K562 treated with DMSO at 1 percent for 12 hours (cell line): ENCODE data around the gene SDCCAG8. TPM values are rescaled to one million over a fixed set of nuclear protein-coding genes. Genes with fewer than 3 reads are reported as not detected.

Experiments
- total RNA-seq: library from RNA; unstranded; fragments of 300-600 nt; gene quantifications from 2 replicates; pipeline ENCODE4 v1.2.3, GENCODE V29; 2022; ENCODE audit not compliant: insufficient read depth

SDCCAG8 gene
- 10.4 and 16.2 TPM in 2 replicates for total RNA-seq

DNA sequence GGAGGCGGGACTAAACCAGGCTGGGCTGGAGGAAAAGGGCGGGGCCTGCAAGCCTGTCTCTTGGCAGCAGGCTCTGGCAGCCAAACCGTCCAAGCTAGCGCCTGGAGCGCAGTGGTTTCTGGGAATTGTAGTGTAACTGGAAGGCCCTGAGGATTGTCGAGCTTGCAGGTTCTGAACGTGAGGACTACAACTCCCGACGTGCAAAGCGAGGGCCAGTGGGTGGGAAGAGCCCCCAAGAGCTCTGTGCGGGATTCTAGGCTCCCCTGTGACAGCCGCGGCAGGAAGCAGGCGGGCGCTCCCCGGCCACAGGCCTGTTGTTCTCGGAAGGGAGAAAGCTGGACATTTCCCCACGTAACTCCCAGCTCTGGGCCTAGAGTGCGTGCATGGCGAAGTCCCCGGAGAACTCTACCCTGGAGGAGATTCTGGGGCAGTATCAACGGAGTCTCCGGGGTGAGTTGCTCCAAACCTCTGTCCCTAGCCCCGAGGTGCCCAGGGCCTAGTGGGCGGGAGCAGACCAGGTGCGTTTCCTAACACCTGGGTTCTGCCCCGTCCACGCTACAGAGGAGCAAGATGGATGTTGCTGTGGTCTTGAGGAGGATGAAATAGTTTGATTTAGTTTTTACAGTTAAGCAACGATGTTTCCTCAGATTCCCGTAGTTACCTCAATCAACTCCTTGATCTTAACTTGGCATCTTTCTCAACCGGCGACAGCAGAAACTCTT is at the start of gene SDCCAG8:
Gene SDCCAG8, plus strand, starts transcription at position 251 of the 722 bp plus-strand sequence. Its CDS starts 133 bp downstream, at position 384.

GRCh38 chr1:243254927-243255790 is 682 bp upstream of the SDCCAG8 start, which contains the start of gene CEP170:
TSS of gene CEP170 (minus strand) at chr1:243255281. CDS start at chr1:243225280, 30,001 bp downstream.

Other genes with a start within 250 kb of the SDCCAG8 start
- 10.0 and 33.2 TPM in 2 replicates for gene CEP170, start 760 bp upstream of the SDCCAG8 start, total RNA-seq